ENCODE data around the gene ELN. TPM values are rescaled to one million over a fixed set of nuclear protein-coding genes. Genes with fewer than 3 reads are reported as not detected.
A peak's percentile ranks its signal among the peaks of the same experiment; 100 is the strongest.

Gene ELN
- total RNA-seq, 1 donor from 2014 or later = 0.47 TPM

GRCh38 chr7:74063646-74064045, 35.7 kb downstream of the ELN start:
- H3K4me1 ChIP-seq = no peaks in the 10 kb centered on the region
- no peak overlapping the region for H3K4me3 Mint-ChIP-seq
- H3K4me1 Mint-ChIP-seq = peaks cover 4% of the 10 kb centered on the region
- no peaks in the 10 kb centered on the region for H3K27me3 ChIP-seq
- no peaks in the 10 kb centered on the region for H4K20me1 ChIP-seq (ENCODE audit: low read depth)
- H3K9me3 Mint-ChIP-seq = no peaks in the 10 kb centered on the region
- no peak for TF ChIP-seq EZH2 (IDR thresholded peaks at IDR 0.05)
- TF ChIP-seq CTCF (IDR thresholded peaks at IDR 0.05) = no peak
- no peak for TF ChIP-seq EZH2phosphoT487 (IDR thresholded peaks at IDR 0.05)
- no peaks in the 10 kb centered on the region for H3K79me2 ChIP-seq (ENCODE audit: low read depth)
- no peak overlapping the region for H2AFZ ChIP-seq (replicated peaks)
- peaks cover 2% of the 10 kb centered on the region for H3K27me3 Mint-ChIP-seq (ENCODE audit: insufficient read depth, low read depth)
- H3K4me2 ChIP-seq = no peak overlapping the region
- DNase-seq (ENCODE audit: low spot score) = no peak
- no peak overlapping the region for H3K9ac ChIP-seq
- H3K4me3 ChIP-seq = no peak overlapping the region
- no peaks in the 10 kb centered on the region for H3K36me3 Mint-ChIP-seq
- no peaks in the 10 kb centered on the region for H3K36me3 ChIP-seq
- H3F3A ChIP-seq (ENCODE audit: low read depth) = no peaks in the 10 kb centered on the region
- no peak overlapping the region for H3K27ac ChIP-seq
- H3K27ac Mint-ChIP-seq = peak overlapping the region; percentile 39
- no peaks in the 10 kb centered on the region for H3K9me3 ChIP-seq (ENCODE audit: low read depth)

GRCh38 chr7:74064696-74065095, 36.7 kb downstream of the ELN start:
- Histone ChIP-seq H3K9ac (no peak overlapping the region), H3K79me2 (ENCODE audit: low read depth) (no peaks in the 10 kb centered on the region), H3K27me3 (no peaks in the 10 kb centered on the region), H3F3A (ENCODE audit: low read depth) (no peaks in the 10 kb centered on the region), H4K20me1 (ENCODE audit: low read depth) (no peaks in the 10 kb centered on the region), H3K4me1 (no peaks in the 10 kb centered on the region), H3K4me3 (no peak overlapping the region), H3K4me2 (no peak overlapping the region), H3K27ac (no peak overlapping the region), H2AFZ (replicated peaks) (no peak overlapping the region), H3K36me3 (no peaks in the 10 kb centered on the region), H3K9me3 (ENCODE audit: low read depth) (no peaks in the 10 kb centered on the region)
- TF ChIP-seq CTCF (IDR thresholded peaks at IDR 0.05) (no peak), EZH2phosphoT487 (IDR thresholded peaks at IDR 0.05) (no peak), EZH2 (IDR thresholded peaks at IDR 0.05) (no peak)
- H3K9me3 Mint-ChIP-seq = no peaks in the 10 kb centered on the region
- DNase-seq (ENCODE audit: low spot score) = no peak
- no peak overlapping the region for H3K4me3 Mint-ChIP-seq
- H3K4me1 Mint-ChIP-seq = peaks cover 4% of the 10 kb centered on the region
- H3K36me3 Mint-ChIP-seq = no peaks in the 10 kb centered on the region
- H3K27me3 Mint-ChIP-seq (ENCODE audit: insufficient read depth, low read depth) = peaks cover 4% of the 10 kb centered on the region
- H3K27ac Mint-ChIP-seq = no peak overlapping the region

GRCh38 chr7:74066626-74067025, 38.7 kb downstream of the ELN start:
- peaks cover 4% of the 10 kb centered on the region for H3K27me3 Mint-ChIP-seq (ENCODE audit: insufficient read depth, low read depth)
- no peaks in the 10 kb centered on the region for H3K36me3 ChIP-seq

GRCh38 chr7:74068378-74069085, 40.6 kb downstream of the ELN start:
- peaks cover 4% of the 10 kb centered on the region for H3K27me3 Mint-ChIP-seq (ENCODE audit: insufficient read depth, low read depth)
- no peaks in the 10 kb centered on the region for H3K79me2 ChIP-seq (ENCODE audit: low read depth)
- no peaks in the 10 kb centered on the region for H3K4me1 ChIP-seq
- H3F3A ChIP-seq (ENCODE audit: low read depth) = no peaks in the 10 kb centered on the region
- H3K4me1 Mint-ChIP-seq = no peaks in the 10 kb centered on the region
- H3K36me3 Mint-ChIP-seq = no peaks in the 10 kb centered on the region
- H3K4me2 ChIP-seq = no peak overlapping the region
- no peaks in the 10 kb centered on the region for H3K27me3 ChIP-seq
- H2AFZ ChIP-seq (replicated peaks) = peak overlapping the region; percentile 89
- no peaks in the 10 kb centered on the region for H3K9me3 ChIP-seq (ENCODE audit: low read depth)
- no peak overlapping the region for H3K27ac ChIP-seq
- no peak for DNase-seq (ENCODE audit: low spot score)
- no peak overlapping the region for H3K9ac ChIP-seq
- H3K4me3 ChIP-seq = no peak overlapping the region
- no peak for TF ChIP-seq EZH2 (IDR thresholded peaks at IDR 0.05)
- no peak for TF ChIP-seq CTCF (IDR thresholded peaks at IDR 0.05)
- TF ChIP-seq EZH2phosphoT487 (IDR thresholded peaks at IDR 0.05) = no peak
- H4K20me1 ChIP-seq (ENCODE audit: low read depth) = no peaks in the 10 kb centered on the region
- no peak overlapping the region for H3K4me3 Mint-ChIP-seq
- H3K9me3 Mint-ChIP-seq = no peaks in the 10 kb centered on the region
- no peaks in the 10 kb centered on the region for H3K36me3 ChIP-seq
- no peak overlapping the region for H3K27ac Mint-ChIP-seq

More at GRCh38 chr7:74066626-74067025, 38.7 kb downstream of the ELN start:
- H3K36me3 Mint-ChIP-seq = no peaks in the 10 kb centered on the region
- H4K20me1 ChIP-seq (ENCODE audit: low read depth) = no peaks in the 10 kb centered on the region
- no peak overlapping the region for H3K27ac Mint-ChIP-seq
- H3K27ac ChIP-seq = no peak overlapping the region
- no peaks in the 10 kb centered on the region for H3K79me2 ChIP-seq (ENCODE audit: low read depth)
- no peaks in the 10 kb centered on the region for H3K9me3 ChIP-seq (ENCODE audit: low read depth)
- H2AFZ ChIP-seq (replicated peaks) = no peak overlapping the region
- H3K4me2 ChIP-seq = no peak overlapping the region
- H3K4me3 ChIP-seq = no peak overlapping the region
- no peaks in the 10 kb centered on the region for H3K4me1 ChIP-seq
- TF ChIP-seq EZH2phosphoT487 (IDR thresholded peaks at IDR 0.05) = no peak
- H3K4me3 Mint-ChIP-seq = no peak overlapping the region
- no peaks in the 10 kb centered on the region for H3K27me3 ChIP-seq
- H3K9ac ChIP-seq = no peak overlapping the region
- DNase-seq (ENCODE audit: low spot score) = no peak
- H3F3A ChIP-seq (ENCODE audit: low read depth) = no peaks in the 10 kb centered on the region
- H3K9me3 Mint-ChIP-seq = no peaks in the 10 kb centered on the region
- peaks cover 4% of the 10 kb centered on the region for H3K4me1 Mint-ChIP-seq
